HL-60/S4 treated with retinoic acid at 250 ng/mL for 4 days and 3 days (cell line): Measurements from ENCODE around the gene CCDC126.
"Not testable (repeated sequence)": the region's sequence is repeated elsewhere in the genome, so short reads cannot be mapped to it uniquely, and the experiment has no call there.

Experiments
- in situ Hi-C: fragments of 300-500 bp; cut with MboI; formaldehyde crosslinking; loops from 2 replicates; pipeline ENCODE4 v1.7.0; 2022; ENCODE audit warnings: low sequenced_read_pairs

Gene CCDC126

DNA sequence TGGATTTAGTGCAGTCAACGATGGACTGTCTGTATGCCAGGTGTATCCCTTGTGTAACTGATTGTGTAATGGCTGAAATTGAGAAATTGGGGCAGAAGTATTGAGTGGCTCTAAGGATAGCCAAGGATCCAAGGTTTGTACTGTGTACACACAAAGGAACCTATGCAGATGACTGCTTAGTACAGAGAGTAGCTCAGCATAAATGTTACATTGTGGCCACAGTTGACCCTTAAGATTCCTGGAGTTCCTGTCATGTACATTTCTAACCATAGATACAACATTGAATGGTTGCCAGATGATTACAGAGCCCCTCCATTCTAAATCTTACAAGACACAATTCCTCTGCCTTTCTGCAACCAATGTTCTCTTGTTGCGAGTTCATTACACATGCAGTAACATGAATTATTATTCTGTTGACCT lies 25.3 kb downstream of the CCDC126 start:
- in situ Hi-C loops: no loop called here

DNA sequence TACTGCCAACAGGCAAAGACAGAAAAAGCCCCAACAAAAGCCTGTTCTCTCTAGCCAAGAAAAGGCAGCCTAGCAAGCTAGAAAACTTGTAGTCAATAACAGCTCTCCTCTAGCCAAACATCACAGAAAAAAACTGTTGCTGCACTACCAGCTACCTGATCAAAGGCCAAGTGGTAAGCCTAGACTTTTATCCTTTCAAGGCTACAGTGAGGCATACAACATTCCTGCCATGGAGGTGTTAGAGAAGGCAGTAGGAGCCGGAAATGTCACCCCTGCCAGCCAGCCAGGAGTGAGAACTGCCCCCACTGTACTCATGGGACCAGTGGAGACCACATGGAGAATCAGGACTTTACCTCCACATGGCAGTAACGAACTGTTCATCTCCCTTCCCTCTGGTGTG lies 31.2 kb downstream of the CCDC126 start:
- in situ Hi-C loops: no loop called here

DNA sequence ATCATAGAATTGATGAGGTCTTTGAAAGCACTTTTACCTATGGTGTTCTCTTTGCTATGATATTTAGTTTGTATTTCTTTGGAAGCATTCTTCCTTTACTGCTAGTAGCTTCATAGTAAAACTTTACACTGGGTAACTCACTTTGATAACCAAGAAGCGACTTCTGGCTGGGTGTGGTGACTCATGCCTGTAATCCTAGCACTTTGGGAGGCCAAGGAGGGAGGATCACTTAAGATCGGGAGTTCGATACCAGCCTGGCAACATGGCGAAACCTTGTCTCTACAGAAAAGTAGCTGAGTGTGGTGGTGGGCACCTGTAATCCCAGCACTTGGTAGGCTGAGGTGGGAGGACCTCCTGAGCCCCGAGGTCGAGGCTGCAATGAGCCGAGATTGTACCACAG lies 36.2 kb downstream of the CCDC126 start:
- in situ Hi-C loops: no loop called here

DNA sequence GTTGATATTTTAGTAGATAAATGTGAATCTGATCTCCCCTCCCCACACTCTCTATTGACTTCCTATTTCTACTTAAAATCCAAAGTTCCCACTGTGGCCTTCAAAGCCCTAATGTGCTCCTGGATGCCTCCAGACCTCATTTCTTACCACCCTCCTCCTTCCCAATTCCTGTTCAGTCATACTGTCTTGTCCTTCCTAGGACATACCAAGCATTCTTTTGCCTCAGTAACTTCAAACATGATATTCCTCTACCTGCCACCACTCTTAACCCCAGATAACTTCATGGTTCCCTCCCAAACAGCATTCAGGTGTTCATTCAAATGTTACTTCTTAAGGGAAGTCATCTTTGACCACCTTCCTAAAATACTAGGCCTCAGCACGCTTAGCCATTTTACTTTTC lies 48.6 kb downstream of the CCDC126 start:
- in situ Hi-C loops: no loop called here

DNA sequence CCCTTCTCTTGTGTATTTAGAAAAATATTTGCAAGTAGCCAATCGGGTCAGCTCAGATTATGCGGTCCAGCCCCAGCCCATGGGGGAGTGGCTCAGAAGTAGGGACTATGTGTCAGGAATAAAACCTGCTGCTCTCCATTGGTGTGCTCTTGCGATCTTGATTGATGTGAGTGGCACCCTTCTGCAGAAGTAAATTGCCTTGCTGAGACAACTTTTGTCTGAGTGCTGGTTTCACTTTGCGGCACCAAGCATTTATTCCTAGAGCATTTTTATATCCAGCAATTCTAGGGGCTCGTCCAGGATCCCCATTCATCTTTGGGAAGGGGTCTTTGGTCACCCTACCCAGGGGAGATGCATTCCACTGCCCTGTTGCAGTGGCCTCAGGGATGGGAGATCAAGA lies 56.8 kb downstream of the CCDC126 start:
- in situ Hi-C loops: no loop called here

DNA sequence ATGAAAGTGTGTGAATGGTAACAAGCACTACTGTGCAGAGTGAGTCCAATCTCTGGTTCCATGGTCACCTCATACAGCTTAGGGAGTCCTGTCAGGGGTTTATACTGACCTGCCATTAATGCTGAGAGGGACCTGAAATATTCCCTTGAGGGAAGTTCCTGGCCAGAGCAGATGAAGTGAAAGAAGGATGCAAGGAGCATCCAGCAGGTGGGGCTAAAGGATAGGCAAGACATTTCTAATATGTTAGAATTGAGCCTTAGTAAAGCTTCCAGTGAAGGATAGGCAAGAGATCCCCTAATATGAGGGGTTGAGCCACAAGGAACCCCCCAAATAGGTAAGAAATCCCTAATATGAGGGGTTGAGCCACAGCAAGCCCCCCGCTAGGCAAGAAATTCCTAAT lies 57.3 kb downstream of the CCDC126 start:
- in situ Hi-C loops: no loop called here

DNA sequence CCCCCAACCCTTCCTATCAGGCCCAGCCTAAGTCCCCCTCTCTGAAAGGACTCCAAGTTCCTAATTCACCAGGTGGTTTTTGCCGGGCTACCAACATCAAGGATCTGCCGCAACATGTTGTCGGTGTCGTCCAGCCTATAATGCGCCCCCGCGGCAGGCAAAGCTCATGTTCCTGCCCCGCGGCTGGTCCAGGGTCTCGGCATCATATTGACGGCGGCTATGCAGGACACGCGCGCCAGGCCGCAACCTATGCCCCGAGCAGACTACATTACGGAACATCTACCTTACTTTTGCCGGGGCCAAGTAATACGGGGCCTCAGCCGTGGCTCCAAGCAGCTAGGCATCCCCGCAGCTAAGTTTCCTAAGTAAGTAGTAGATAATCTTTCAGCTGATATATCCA lies 58.3 kb downstream of the CCDC126 start:
- in situ Hi-C loops: no loop called here

DNA sequence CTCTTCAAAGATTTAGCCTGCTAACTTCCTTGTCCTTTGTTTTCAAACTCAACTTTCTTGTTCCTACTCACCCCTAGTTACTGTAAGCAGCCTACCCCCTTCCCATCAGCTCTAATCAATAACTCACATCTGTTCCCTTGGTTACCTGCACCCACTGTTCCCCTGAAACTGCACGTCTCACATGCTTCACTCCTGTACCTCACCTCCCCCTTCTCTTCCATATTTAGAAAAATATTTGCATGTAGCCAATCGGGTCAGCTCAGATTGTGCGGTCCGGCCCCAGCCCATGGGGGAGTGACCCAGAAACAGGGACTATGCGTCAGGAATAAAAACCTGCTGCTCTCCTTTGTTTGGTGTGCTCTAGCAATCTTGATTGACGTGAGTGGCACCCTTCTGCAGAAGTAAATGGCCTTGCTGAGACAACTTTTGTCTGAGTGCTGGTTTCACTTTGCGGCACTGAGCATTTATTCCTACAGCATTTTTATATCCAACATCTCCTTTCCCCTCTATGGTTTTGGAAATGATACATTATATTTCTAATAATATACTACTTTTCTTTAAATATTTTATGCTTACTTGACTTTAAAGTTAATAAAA lies 61.7 kb downstream of the CCDC126 start:
- in situ Hi-C loops: no loop called here

DNA sequence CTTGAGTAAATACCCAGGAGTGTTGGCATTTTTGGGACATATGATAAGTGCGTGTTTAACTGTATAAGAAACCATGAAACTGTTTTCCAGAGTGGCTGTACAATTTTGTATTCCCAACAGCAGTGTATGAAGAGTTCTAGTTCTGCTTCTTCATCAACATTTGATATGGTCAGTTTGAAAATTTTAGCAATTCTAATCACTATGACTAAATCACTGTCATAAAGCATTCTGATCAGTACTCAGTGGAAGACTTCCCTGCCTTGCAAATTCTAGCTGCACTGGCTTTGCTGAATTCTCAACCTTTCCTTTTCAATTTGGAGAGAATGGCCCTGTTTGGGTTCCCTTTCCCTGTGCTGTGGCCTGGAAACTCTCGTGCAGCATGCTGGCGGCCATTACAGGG lies 64.2 kb downstream of the CCDC126 start:
- in situ Hi-C loops: no loop called here

DNA sequence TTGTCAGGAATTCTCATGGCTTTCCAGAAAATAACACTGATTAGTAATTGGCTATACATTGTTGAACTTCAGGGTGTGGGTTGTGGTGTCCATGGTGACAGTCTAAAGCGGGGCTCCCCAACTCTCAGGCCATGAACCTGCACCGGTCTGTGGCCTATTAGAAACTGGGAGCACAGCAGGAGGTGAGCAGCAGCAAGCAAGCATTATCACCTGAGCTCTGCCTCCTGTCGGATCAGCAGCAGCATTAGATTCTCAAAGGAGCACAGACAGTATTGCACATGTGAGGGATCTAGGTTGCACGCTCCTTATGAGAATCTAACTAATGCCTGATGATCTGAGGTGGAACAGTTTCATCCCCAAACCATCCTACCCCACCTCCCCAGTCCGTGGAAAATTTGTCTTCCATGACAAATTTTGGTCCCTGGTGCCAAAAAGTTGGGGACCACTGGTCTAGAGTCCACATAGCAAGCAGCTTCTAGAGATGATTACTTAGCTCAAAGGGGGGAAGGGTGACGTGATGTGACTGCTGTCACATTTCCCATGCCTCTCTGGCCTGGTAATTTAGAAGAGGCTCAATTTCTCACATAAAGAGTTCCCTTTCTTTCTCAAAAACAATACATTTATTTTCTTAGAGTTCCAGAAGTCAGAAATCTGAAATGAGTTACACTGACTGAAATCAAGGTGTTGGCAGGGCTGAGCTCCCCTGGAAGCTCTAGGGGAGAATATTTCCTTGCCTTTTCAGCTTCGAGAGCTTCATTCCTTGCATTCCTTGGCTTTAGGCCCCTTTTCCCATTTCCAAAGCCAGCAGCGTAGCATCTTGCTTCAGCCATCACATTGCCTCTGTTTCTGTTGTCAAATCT lies 65.2 kb downstream of the CCDC126 start:
- in situ Hi-C loops: no loop called here

DNA sequence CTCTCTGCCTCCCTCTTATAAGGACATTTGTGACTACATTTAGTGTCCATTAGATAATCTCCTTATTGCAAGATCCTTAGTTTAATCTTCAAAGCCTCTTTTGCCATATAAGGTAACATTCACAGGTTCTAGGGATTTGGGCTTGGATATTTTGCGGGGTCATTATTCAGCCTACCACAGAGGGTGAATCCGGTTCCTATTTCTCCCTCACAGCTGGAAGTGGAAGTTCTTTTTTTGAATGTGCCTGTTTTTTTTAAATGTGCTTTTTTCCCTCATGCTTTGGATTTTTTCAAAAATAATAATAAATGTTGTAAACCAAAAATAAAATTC lies 65.8 kb downstream of the CCDC126 start:
- in situ Hi-C loops: no loop called here

DNA sequence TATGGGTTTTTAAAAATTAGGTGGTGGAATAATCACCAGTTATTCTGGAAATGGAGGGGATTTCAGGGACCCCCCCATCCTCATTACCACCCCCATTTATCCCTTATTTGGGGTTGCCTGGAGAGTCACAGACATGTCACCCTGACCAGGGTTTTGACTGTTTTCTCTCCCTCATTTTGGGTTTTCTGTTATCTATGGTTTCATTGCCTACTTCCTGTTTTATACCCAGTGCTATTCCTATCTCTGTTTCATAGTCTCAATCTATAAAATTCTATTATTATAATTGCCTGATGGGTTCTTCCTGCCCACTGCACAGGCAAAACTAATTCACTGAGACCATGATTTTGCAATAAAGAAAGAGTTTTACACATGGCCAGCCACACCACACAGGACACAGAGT lies 66.9 kb downstream of the CCDC126 start:
- in situ Hi-C loops: no loop called here

DNA sequence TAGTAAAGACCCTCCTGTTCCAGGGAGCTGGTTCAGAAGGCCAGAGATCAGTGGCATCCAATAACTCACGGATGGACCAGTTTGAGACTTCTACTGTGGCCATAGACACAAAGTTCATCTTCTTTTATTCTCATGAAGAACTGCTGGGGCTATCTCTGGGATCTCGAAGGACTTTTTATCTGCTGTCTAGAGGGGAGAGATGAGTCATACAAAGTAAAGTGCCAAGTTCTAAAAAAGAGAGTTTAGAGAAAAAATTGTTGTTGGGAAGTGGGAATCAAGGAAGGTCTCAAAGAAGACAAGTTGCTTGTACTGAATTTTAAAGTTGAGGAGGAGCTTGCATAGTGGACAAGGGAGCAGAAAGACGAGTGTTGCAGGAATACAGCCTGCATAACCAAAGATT lies 74.9 kb downstream of the CCDC126 start:
- in situ Hi-C loops: no loop called here

DNA sequence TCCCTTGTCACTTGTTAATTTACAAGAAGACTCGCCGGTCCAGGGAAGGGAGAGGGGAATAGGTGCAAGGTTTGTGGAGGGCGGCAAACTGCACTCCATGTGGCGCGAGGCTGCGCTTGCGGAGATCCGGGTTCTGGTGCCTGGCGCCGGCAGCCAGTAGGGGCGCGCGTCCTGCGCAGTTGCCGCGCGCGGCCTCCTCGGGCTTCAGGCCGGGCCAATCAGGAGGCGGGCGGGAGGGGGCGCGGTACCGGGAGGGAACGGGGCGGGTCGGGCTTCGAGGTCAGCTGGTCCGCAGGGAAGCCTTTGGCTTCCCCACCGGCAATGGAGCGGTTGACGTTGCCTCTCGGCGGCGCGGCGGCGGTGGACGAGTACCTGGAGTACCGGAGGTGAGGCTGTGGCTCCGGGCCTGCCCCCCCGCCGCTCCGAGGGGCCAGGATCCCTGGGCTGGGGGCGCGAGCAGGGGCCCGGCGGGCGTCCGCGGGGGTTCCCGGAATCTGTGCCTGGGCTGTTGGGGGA lies 82.8 kb downstream of the CCDC126 start, which contains the start of gene FAM221A:
Gene FAM221A (plus strand): TSS at position 302 of the 516 bp plus-strand sequence. CDS start 20 bp downstream, at position 322.
- in situ Hi-C loops: no loop called here

DNA sequence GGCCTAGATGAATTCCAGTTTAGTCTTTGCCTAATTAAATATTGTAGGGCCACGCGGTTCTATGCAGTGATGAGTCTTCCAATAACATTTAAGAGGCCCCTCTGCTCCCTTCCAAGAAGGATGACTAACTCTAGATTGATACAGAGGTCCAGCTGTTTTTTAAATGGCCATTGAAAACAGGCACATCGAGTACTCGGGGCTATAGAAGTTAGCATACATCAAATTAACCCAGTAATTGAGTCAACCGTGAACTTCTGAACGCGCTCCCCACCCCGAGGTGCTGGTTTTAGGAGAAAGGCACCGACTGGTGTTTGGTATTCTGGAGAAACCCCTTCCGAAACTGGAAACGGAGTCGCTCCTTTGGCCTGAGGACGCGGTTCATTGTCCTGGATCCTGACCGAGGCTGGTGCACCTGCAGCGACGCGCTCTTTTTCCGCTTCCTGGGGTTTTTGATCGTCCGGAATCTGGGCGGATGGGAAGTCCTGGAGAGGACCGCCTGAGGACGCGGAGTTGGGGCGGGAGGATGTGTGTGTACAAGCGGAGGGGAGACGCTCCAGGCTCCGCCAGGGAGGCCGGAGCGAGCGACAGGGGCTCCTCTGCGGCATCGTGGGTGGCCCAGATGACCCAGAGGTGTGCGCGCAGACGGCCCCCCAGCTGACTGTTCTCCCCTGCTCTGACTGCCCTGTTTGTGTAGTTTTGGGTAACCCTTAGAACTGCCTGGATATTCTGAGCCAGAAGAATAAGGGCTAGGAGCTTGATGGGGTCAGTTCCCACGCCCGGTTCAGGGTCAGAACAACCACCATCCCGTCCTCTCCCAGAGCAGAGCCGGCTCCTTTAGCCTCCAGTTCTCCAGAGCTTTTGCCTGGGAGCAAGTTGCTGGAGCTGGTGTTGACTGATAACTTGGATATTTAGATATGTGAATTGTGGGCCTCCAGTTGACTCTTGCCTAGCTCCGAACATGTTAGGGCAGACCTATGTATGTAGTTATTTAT lies 83.5 kb downstream of the CCDC126 start:
- in situ Hi-C loops: no loop called here

DNA sequence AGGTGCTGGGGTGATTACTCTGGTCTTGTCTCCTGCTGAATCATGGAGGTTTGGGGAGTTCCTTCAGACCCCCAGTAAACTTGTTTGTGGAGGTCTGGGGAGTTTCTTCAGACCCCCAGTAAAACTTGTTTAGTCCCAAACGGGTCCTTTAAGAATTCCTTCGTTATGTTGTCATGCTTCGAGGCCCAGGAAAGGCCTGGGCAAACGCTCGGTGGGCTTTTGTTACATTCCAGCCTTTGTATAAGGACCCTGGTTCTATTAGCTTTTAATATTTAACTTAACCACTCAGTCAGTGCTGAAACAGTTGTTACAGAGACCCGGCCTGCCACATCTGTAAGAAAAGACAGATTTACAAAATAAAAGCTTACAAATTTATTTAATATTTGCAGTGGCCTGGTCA lies 86.9 kb downstream of the CCDC126 start:
- in situ Hi-C loops: not testable (repeated sequence)

DNA sequence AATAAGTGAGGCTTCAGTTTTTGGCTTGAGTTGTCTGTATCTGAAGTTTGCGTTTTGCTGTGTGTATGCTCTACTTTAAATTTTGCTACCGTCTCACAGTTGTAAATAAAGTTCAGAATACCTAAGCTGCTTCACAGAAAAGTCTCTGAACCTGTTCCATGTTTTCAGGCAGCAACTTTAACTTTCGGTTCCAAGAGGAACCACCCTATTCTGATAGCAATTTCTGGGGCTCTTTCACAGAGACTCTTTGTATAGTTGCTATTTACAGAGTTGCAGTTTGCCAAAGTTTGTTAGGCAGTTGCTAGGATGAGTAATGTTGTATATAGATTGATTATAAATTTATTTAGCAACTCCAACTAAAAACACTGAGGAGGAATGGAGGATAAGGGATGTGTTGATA lies 88.5 kb downstream of the CCDC126 start:
- in situ Hi-C loops: no loop called here

DNA sequence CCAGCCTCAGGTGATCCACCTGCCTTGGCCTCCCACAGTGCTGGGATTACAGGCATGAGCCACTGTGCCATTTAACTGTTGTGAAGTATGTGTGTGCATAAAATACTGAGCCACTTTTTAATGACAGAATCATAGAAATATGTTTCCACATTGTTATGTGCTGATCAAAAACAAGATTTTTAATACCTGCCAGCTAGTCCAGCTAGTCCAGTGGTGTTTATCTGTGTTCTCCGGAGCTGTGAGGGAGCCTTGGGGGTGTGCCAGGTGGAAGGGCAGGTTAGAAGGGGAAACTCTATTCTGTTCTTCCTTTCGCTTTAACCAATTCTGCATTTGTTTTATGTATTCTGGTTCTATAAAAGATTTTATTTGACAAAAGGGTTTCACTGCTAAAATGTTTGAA lies 89.8 kb downstream of the CCDC126 start:
- in situ Hi-C loops: no loop called here

DNA sequence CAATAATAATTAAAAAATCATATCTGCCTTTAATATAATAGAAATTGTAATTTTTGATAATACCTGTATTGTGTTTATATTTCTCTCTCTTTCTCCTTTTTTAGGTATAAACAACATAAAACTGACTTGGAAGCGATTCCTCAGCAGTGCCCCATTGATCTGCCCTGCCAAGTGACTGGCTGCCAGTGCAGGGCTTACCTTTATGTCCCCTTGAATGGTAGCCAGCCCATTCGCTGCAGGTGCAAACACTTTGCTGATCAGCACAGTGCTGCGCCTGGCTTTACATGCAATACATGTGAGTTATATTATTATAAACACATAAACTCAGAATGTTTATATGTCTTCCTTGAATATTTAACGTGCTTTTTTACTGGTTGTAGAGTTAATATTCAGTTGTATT lies 92.0 kb downstream of the CCDC126 start:
- in situ Hi-C loops: no loop called here

DNA sequence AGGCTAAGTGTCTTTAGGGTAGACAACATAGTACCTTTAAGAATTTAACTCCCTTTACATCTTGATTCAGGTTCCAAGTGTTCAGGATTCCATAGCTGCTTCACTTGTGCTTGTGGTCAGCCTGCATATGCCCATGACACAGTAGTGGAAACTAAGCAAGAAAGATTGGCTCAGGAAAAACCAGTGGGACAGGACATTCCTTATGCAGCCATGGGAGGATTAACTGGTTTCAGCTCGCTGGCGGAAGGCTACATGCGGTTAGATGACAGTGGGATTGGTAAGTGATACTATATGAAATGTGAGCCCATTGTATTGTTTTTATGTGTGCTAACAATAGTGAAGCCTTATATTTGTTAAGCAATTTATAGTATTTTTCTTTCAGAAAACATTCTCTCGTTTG lies 94.1 kb downstream of the CCDC126 start:
- in situ Hi-C loops: no loop called here

DNA sequence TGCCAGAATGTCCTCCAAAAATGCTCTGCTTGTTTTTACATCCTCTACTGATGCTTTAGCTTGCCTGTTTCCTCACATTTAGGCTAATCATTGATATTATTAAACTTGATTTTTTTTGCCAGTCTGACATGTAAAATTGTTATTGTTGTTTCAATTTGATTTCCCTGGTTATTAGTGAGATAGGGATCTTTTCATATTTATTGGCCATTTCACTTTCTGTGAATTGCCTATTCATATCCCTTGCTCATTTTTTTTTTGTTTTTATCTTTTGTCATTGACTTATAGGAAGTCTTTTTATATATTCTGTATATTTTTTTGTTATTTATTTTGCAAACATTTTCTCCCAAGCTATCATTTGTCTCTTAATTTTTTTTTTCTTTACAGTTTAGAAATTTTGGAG lies 96.0 kb downstream of the CCDC126 start:
- in situ Hi-C loops: no loop called here
